H9 (cell line): Measurements from ENCODE around the gene CUEDC1. TPM values are rescaled to one million over a fixed set of nuclear protein-coding genes. Genes with fewer than 3 reads are reported as not detected.
A peak's percentile ranks its signal among the peaks of the same experiment; 100 is the strongest.

ENCODE experiments used
- DNase-seq: peaks from one replicate; pipeline ENCODE4 v3.0.0-alpha.2; 2017
- H2AFZ ChIP-seq: one replicate; pipeline ENCODE4 v1.6.1; 2013; ENCODE audit warnings: mild to moderate bottlenecking, low read length, control low read depth, moderate library complexity
- H2AK5ac ChIP-seq: 2 replicates; pipeline ENCODE4 v1.6.1; 2013; ENCODE audit warnings: low read length, control low read depth, mixed read lengths; ENCODE audit not compliant: insufficient read length
- H2BK120ac ChIP-seq: one replicate; pipeline ENCODE4 v1.6.1; 2013; ENCODE audit warnings: low read depth, mild to moderate bottlenecking, low read length, control low read depth, inconsistent platforms; ENCODE audit not compliant: poor library complexity, severe bottlenecking
- H2BK12ac ChIP-seq: 2 replicates; pipeline ENCODE4 v1.6.1; 2013; ENCODE audit warnings: low read length, control low read depth, mixed read lengths, low read depth; ENCODE audit not compliant: insufficient read length
- H2BK15ac ChIP-seq: 2 replicates; pipeline ENCODE4 v1.6.1; 2013; ENCODE audit warnings: low read depth, low read length, control low read depth
- H2BK20ac ChIP-seq: one replicate; pipeline ENCODE4 v1.6.1; 2013; ENCODE audit warnings: low read depth, mild to moderate bottlenecking, low read length, control low read depth, inconsistent platforms; ENCODE audit not compliant: poor library complexity, severe bottlenecking
- H2BK5ac ChIP-seq: 2 replicates; pipeline ENCODE4 v1.6.1; 2013; ENCODE audit warnings: low read length, control low read depth, mixed read lengths; ENCODE audit not compliant: insufficient read length
- H3K14ac ChIP-seq: 2 replicates; pipeline ENCODE4 v1.6.1; 2013; ENCODE audit warnings: low read length, control low read depth; ENCODE audit not compliant: insufficient read depth
- H3K18ac ChIP-seq: 2 replicates; pipeline ENCODE4 v1.6.1; 2013; ENCODE audit warnings: low read depth, mild to moderate bottlenecking, mixed read lengths, low read length, control low read depth; ENCODE audit not compliant: insufficient read length
- H3K23ac ChIP-seq: 2 replicates; pipeline ENCODE4 v1.6.1; 2013; ENCODE audit warnings: low read length, control low read depth, mixed read lengths, low read depth; ENCODE audit not compliant: insufficient read length
- H3K23me2 ChIP-seq: 2 replicates; pipeline ENCODE4 v1.6.1; 2013; ENCODE audit warnings: low read depth, mild to moderate bottlenecking, mixed read lengths, low read length, control low read depth; ENCODE audit not compliant: insufficient read length, poor library complexity, severe bottlenecking
- H3K27ac ChIP-seq: 2 replicates; pipeline ENCODE4 v1.5.1; 2013; ENCODE audit warnings: low read length, control low read depth, mixed read lengths, low read depth; ENCODE audit not compliant: insufficient read length
- H3K27me3 ChIP-seq: 2 replicates; pipeline ENCODE4 v1.6.1; 2013; ENCODE audit warnings: low read length, control low read depth, inconsistent platforms; ENCODE audit not compliant: insufficient read depth
- H3K4ac ChIP-seq: 2 replicates; pipeline ENCODE4 v1.6.1; 2013; ENCODE audit warnings: low read depth, mild to moderate bottlenecking, control low read depth, inconsistent platforms, low read length, moderate library complexity
- H3K4me1 ChIP-seq: 2 replicates; pipeline ENCODE4 v1.6.1; 2013; ENCODE audit warnings: low read length, control low read depth, inconsistent platforms; ENCODE audit not compliant: insufficient read depth
- H3K4me2 ChIP-seq: 2 replicates; pipeline ENCODE4 v1.6.1; 2013; ENCODE audit warnings: low read length, control low read depth, mixed read lengths; ENCODE audit not compliant: insufficient read length, insufficient read depth
- H3K56ac ChIP-seq: 2 replicates; pipeline ENCODE4 v1.6.1; 2013; ENCODE audit warnings: low read depth, mild to moderate bottlenecking, mixed read lengths, low read length, control low read depth; ENCODE audit not compliant: insufficient read length
- H3K79me1 ChIP-seq: 2 replicates; pipeline ENCODE4 v1.6.1; 2013; ENCODE audit warnings: low read depth, mild to moderate bottlenecking, moderate library complexity, low read length, control low read depth, inconsistent platforms; ENCODE audit not compliant: insufficient read depth, poor library complexity, severe bottlenecking
- H3K79me2 ChIP-seq: 2 replicates; pipeline ENCODE4 v1.6.1; 2013; ENCODE audit warnings: low read length, control low read depth, inconsistent platforms; ENCODE audit not compliant: insufficient read depth
- H3K9ac ChIP-seq: 2 replicates; pipeline ENCODE4 v1.6.1; 2013; ENCODE audit warnings: low read length, control low read depth, mixed read lengths; ENCODE audit not compliant: insufficient read length; ENCODE audit errors: extremely low read depth
- H3K9me3 ChIP-seq: one replicate; pipeline ENCODE4 v1.6.1; 2013; ENCODE audit warnings: low read depth, low read length, inconsistent platforms; ENCODE audit not compliant: control insufficient read depth
- H3T11ph ChIP-seq: one replicate; pipeline ENCODE4 v1.6.1; 2013; ENCODE audit warnings: mild to moderate bottlenecking, low read length, control low read depth, inconsistent platforms
- H4K20me1 ChIP-seq: one replicate; pipeline ENCODE4 v1.6.1; 2013; ENCODE audit not compliant: control insufficient read depth, insufficient read length, insufficient read depth
- H4K5ac ChIP-seq: 2 replicates; pipeline ENCODE4 v1.6.1; 2013; ENCODE audit warnings: low read depth, mild to moderate bottlenecking, mixed read lengths, low read length, control low read depth; ENCODE audit not compliant: insufficient read length
- H4K8ac ChIP-seq: replicated peaks from 2 replicates; pipeline ENCODE4 v1.6.1; 2013; ENCODE audit warnings: low read length, control low read depth, mixed read lengths, low read depth; ENCODE audit not compliant: insufficient read length
- H4K91ac ChIP-seq: 2 replicates; pipeline ENCODE4 v1.6.1; 2013; ENCODE audit warnings: low read depth, mild to moderate bottlenecking, moderate library complexity, mixed read lengths, low read length, control low read depth; ENCODE audit not compliant: insufficient read length
- H3K27ac Mint-ChIP-seq, 3 experiments: 2 replicates in 2 of 3; 3 replicates in 1 of 3; pipeline ENCODE4 v1.8.0; 2020 to 2021; ENCODE audit warnings: mixed read lengths in 3 of 3, mild to moderate bottlenecking in 1 of 3, moderate library complexity in 1 of 3
- H3K27me3 Mint-ChIP-seq: 2 replicates; pipeline ENCODE4 v1.8.0; 2021; ENCODE audit warnings: low read depth, mild to moderate bottlenecking, moderate library complexity, mixed read lengths
- H3K36me3 Mint-ChIP-seq, 3 experiments: 2 replicates in 2 of 3; 3 replicates in 1 of 3; pipeline ENCODE4 v1.8.0; 2020 to 2021; ENCODE audit warnings: low read depth in 3 of 3, mixed read lengths in 3 of 3; ENCODE audit not compliant: insufficient read depth in 1 of 3
- H3K4me1 Mint-ChIP-seq, 2 experiments: 2 replicates each; pipeline ENCODE4 v1.8.0; 2020; ENCODE audit warnings: mixed read lengths in 2 of 2
- H3K4me3 Mint-ChIP-seq, 2 experiments: 2 replicates in 1 of 2; 3 replicates in 1 of 2; pipeline ENCODE4 v1.8.0; 2020 to 2021; ENCODE audit warnings: mild to moderate bottlenecking in 2 of 2, mixed read lengths in 2 of 2, moderate library complexity in 1 of 2
- H3K9me3 Mint-ChIP-seq, 2 experiments: 2 replicates in 1 of 2; 3 replicates in 1 of 2; pipeline ENCODE4 v1.8.0; 2020; ENCODE audit warnings: mild to moderate bottlenecking in 2 of 2, mixed read lengths in 2 of 2, moderate library complexity in 1 of 2
- WGBS: extraction: QIAGEN DNeasy Blood & Tissue Kit; methylation state at CpG from one replicate; pipeline ENCODE4 v1.1.7; 2013; ENCODE audit warnings: missing lambda C conversion rate, low lambda C conversion rate, mixed read lengths; ENCODE audit not compliant: insufficient read length; ENCODE audit errors: extremely low coverage; 5-methylcytosine and 5-hydroxymethylcytosine counted together
- total RNA-seq: library from RNA; stranded (reverse); gene quantifications from 2 replicates; pipeline ENCODE4 v1.2.1, GENCODE V29; 2021
- TF ChIP-seq, protein P1 (sequence below): fragments of 200-600 bp; sonication (generic); conservative IDR thresholded peaks from 3 replicates; pipeline ENCODE4 v1.8.0; 2021; ENCODE audit warnings: antibody characterized with exemption, mild to moderate bottlenecking

CUEDC1 gene
- total RNA-seq, 1 experiment from 2014 or later: 7.3 TPM

DNA sequence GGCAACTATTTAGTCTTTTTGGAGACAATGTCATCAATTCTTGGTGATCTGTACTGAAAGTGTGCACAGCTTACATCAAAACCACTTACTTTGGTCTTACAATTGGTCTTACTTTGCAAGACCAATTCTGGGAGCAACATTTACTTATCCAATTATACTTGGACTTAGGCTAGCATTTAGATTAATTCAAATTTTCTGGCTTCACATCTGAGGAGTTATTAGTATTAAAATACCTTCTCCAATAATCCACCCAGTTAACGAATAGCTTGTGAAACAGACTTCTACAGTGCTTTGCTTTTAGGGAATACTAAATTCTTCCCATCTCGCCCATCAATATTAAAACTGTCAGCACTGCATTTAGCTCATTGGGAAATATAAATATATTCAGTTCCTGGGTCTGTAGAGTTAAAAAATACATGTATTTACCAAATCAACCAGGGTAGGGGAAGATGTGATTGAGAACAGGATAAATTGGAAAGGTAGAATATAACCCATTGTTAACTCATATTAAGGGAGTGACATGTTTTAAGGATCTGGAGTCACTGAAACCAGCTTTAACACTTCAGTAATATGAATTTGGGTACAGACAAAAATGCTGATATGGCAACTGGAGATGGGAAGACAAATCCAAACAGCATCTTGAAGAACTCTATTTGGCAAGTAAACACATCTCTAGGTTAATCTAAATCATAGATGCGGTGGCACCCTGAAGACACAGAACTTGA lies 42.0 kb upstream of the CUEDC1 start:
- Histone ChIP-seq H2AFZ (no peak overlapping the region), H2BK15ac (no peak overlapping the region), H3K56ac (no peak overlapping the region), H3K18ac (no peak overlapping the region), H3K23me2 (no peaks in the 10 kb centered on the region), H4K91ac (no peak overlapping the region), H4K5ac (no peak overlapping the region), H4K20me1 (no peaks in the 10 kb centered on the region), H2BK5ac (no peak overlapping the region), H3K9ac (no peak overlapping the region), H3K79me2 (no peaks in the 10 kb centered on the region), H3K4me2 (no peak overlapping the region), H2BK20ac (no peak overlapping the region), H3K4ac (no peak overlapping the region), H3K27me3 (no peaks in the 10 kb centered on the region), H3K4me1 (peaks cover 3% of the 10 kb centered on the region; the same call in 1 of the 2 replicates), H2BK120ac (no peak overlapping the region), H3K27ac (no peak overlapping the region), H3T11ph (no peak overlapping the region), H3K79me1 (no peaks in the 10 kb centered on the region), H3K23ac (no peak overlapping the region), H3K14ac (no peak overlapping the region), H2BK12ac (no peak overlapping the region), H4K8ac (no peak overlapping the region), H3K9me3 (no peaks in the 10 kb centered on the region), H2AK5ac (no peak overlapping the region)
- peaks cover 5 to 47% (median 27%) of the 10 kb centered on the region in 3 experiments; a peak in 6 of 7 replicates for H3K36me3 Mint-ChIP-seq
- peak overlapping the region in 1 of 3 experiments; percentile 6; a peak in 2 of 7 replicates for H3K27ac Mint-ChIP-seq
- H3K4me3 Mint-ChIP-seq: no peak overlapping the region
- peaks cover 18 to 22% of the 10 kb centered on the region in 2 experiments for H3K4me1 Mint-ChIP-seq
- TF ChIP-seq, protein P1, sequence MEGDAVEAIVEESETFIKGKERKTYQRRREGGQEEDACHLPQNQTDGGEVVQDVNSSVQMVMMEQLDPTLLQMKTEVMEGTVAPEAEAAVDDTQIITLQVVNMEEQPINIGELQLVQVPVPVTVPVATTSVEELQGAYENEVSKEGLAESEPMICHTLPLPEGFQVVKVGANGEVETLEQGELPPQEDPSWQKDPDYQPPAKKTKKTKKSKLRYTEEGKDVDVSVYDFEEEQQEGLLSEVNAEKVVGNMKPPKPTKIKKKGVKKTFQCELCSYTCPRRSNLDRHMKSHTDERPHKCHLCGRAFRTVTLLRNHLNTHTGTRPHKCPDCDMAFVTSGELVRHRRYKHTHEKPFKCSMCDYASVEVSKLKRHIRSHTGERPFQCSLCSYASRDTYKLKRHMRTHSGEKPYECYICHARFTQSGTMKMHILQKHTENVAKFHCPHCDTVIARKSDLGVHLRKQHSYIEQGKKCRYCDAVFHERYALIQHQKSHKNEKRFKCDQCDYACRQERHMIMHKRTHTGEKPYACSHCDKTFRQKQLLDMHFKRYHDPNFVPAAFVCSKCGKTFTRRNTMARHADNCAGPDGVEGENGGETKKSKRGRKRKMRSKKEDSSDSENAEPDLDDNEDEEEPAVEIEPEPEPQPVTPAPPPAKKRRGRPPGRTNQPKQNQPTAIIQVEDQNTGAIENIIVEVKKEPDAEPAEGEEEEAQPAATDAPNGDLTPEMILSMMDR: no peak
- no peak for DNase-seq
- no peaks in the 10 kb centered on the region for H3K27me3 Mint-ChIP-seq
- no CpG with 5 or more reads among the region's 3 CpGs for WGBS
- no peaks in the 10 kb centered on the region for H3K9me3 Mint-ChIP-seq
